ENCODE results near the gene ZFC3H1.

DNA sequence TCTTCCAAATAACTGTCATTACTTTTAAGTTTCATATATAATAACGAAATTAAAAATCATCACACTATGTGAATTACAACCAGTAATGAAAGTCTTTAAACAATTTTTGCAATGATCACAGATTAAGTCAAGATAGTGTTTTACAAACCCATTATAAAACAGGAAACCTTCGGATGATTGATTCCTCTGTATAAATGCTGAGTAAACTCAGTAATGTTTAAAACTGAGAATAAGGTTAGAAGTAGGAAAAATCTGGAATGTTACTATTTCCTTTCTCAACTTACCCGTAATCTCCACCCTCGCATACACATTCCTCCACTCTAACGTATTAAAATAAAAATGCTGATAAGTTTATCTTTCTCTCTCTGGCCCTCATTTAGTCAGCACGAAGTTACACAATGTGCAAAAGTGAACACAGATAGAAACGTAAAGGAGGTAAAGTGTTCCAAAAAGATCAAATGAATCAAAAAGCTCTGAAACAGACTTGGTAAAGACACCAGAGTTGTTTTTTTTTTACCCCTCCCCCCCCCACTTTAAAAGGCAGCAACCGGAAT lies 1.6 kb downstream of the ZFC3H1 start:
- TF ChIP-seq POLR2AphosphoS5 (IDR thresholded peaks at IDR 0.05; ENCODE audit: borderline replicate concordance, low read depth, low read length) (no peak), EZH2 (IDR thresholded peaks at IDR 0.05) (no peak)
